IMR-90 (cell line): ENCODE results near the gene CCDC88C. TPM values are rescaled to one million over a fixed set of nuclear protein-coding genes. Genes with fewer than 3 reads are reported as not detected.

Experiments used
- ATAC-seq: fragments of 200-7000 bp; cut with Tn5 transposase; 2 replicates; pipeline ENCODE4 v1.9.1; 2020; ENCODE audit warnings: low read depth, mild to moderate bottlenecking, moderate library complexity
- BruUV-seq: library from RNA; stranded (reverse); fragments of 400-500 nt; replicated peaks from 2 replicates; lab custom pipeline; 2021; lab: Mats Ljungman, UMichigan
- CTCF ChIA-PET: fragments of 300-600 bp; formaldehyde crosslinking; extraction: SDS; loops from one replicate; lab custom pipeline; 2021; ENCODE audit warnings: antibody characterized with exemption; lab: Yijun Ruan, JAX
- POLR2A ChIA-PET: fragments of 300-600 bp; sonication (Branson Sonifier 250); formaldehyde crosslinking; loops from one replicate; lab custom pipeline; 2022; ENCODE audit warnings: antibody characterized with exemption; ENCODE audit not compliant: unreplicated experiment; lab: Charles Lee
- DNase-seq: peaks from one replicate; pipeline ENCODE4 v3.0.0; 2013
- H2AFZ ChIP-seq: replicated peaks from 2 replicates; pipeline ENCODE3; 2013; ENCODE audit warnings: low read length, mild to moderate bottlenecking; ENCODE audit not compliant: poor library complexity
- H2AK5ac ChIP-seq: 2 replicates; pipeline ENCODE4 v1.6.1; 2013; ENCODE audit warnings: low read depth, low read length, inconsistent platforms
- H2AK9ac ChIP-seq: replicated peaks from 2 replicates; pipeline ENCODE3; 2013; ENCODE audit warnings: mild to moderate bottlenecking, low read depth, low read length, moderate library complexity; ENCODE audit not compliant: poor library complexity
- H2BK120ac ChIP-seq: 2 replicates; pipeline ENCODE4 v1.6.1; 2013; ENCODE audit warnings: low read depth, low read length, inconsistent platforms
- H2BK15ac ChIP-seq: 3 replicates; pipeline ENCODE4 v1.6.1; 2013; ENCODE audit warnings: low read depth, low read length, inconsistent platforms
- H2BK20ac ChIP-seq: 2 replicates; pipeline ENCODE4 v1.6.1; 2013; ENCODE audit warnings: low read depth, mild to moderate bottlenecking, inconsistent platforms, low read length, moderate library complexity
- H2BK5ac ChIP-seq: 2 replicates; pipeline ENCODE4 v1.6.1; 2013; ENCODE audit warnings: mild to moderate bottlenecking, low read depth, low read length, inconsistent platforms; ENCODE audit not compliant: poor library complexity, severe bottlenecking
- H3K14ac ChIP-seq: replicated peaks from 2 replicates; pipeline ENCODE4 v1.6.1; 2013; ENCODE audit warnings: low read depth, low read length, inconsistent platforms
- H3K18ac ChIP-seq: 2 replicates; pipeline ENCODE4 v1.6.1; 2013; ENCODE audit warnings: low read depth, low read length, control low read depth
- H3K23ac ChIP-seq: 2 replicates; pipeline ENCODE4 v1.6.1; 2013; ENCODE audit warnings: low read depth, low read length, inconsistent platforms
- H3K27ac ChIP-seq: 2 replicates; pipeline ENCODE4 v1.5.1; 2013; ENCODE audit warnings: mild to moderate bottlenecking, control low read depth, low read length; ENCODE audit not compliant: insufficient read depth
- H3K27me3 ChIP-seq: 2 replicates; pipeline ENCODE4 v1.6.1; 2013; ENCODE audit warnings: low read length; ENCODE audit not compliant: control insufficient read depth, insufficient read depth
- H3K36me3 ChIP-seq: 2 replicates; pipeline ENCODE4 v1.6.1; 2013; ENCODE audit warnings: low read length, mixed read lengths; ENCODE audit not compliant: control insufficient read depth, insufficient read depth
- H3K4ac ChIP-seq: 2 replicates; pipeline ENCODE4 v1.6.1; 2013; ENCODE audit warnings: low read depth, low read length, inconsistent platforms
- H3K4me1 ChIP-seq: 2 replicates; pipeline ENCODE4 v1.6.1; 2013; ENCODE audit warnings: low read length, mixed read lengths; ENCODE audit not compliant: control insufficient read depth, insufficient read depth
- H3K4me2 ChIP-seq: 2 replicates; pipeline ENCODE4 v1.6.1; 2013; ENCODE audit warnings: low read depth, mild to moderate bottlenecking, control low read depth, low read length, moderate library complexity
- H3K4me3 ChIP-seq: 2 replicates; pipeline ENCODE4 v1.5.1; 2013; ENCODE audit warnings: low read depth, mild to moderate bottlenecking, control low read depth, low read length, moderate library complexity; ENCODE audit not compliant: insufficient read depth
- H3K56ac ChIP-seq: 2 replicates; pipeline ENCODE4 v1.6.1; 2013; ENCODE audit warnings: low read length, inconsistent platforms; ENCODE audit not compliant: insufficient read depth; ENCODE audit errors: extremely low read depth
- H3K79me1 ChIP-seq, 2 experiments: 2 replicates each; pipeline ENCODE4 v1.6.1; 2013; ENCODE audit warnings: low read length in 2 of 2, inconsistent platforms in 1 of 2, low read depth in 1 of 2
- H3K9ac ChIP-seq: 2 replicates; pipeline ENCODE4 v1.6.1; 2013; ENCODE audit warnings: low read depth, low read length, control low read depth
- H3K9me1 ChIP-seq: 2 replicates; pipeline ENCODE4 v1.6.1; 2013; ENCODE audit warnings: low read length, inconsistent platforms; ENCODE audit not compliant: insufficient read depth
- H3K9me3 ChIP-seq: 2 replicates; pipeline ENCODE4 v1.6.1; 2013; ENCODE audit warnings: low read length; ENCODE audit not compliant: control insufficient read depth, insufficient read depth
- H4K20me1 ChIP-seq: 2 replicates; pipeline ENCODE4 v1.6.1; 2013; ENCODE audit warnings: low read length, inconsistent platforms; ENCODE audit not compliant: insufficient read depth
- H4K5ac ChIP-seq: 2 replicates; pipeline ENCODE4 v1.6.1; 2013; ENCODE audit warnings: mild to moderate bottlenecking, low read depth, low read length, control low read depth
- H4K8ac ChIP-seq, 2 experiments: 2 replicates each; pipeline ENCODE4 v1.6.1; 2013; ENCODE audit warnings: low read depth in 2 of 2, low read length in 2 of 2, control low read depth in 1 of 2, inconsistent platforms in 1 of 2
- H4K91ac ChIP-seq: 2 replicates; pipeline ENCODE4 v1.6.1; 2013; ENCODE audit warnings: low read depth, low read length, inconsistent platforms; ENCODE audit not compliant: insufficient read depth
- MAFK ChIP-seq: IDR thresholded peaks from 2 replicates; pipeline ENCODE4 v1.6.1; 2012; ENCODE audit warnings: low read depth, low read length, improper control_type of control experiment
- RFX5 ChIP-seq: IDR thresholded peaks from 2 replicates; pipeline ENCODE4 v1.8.0; 2012; ENCODE audit warnings: low read depth, mild to moderate bottlenecking, low read length, moderate library complexity
- SMC3 ChIP-seq: fragments of 150-350 bp; IDR thresholded peaks from 2 replicates; pipeline ENCODE4 v1.6.1; 2016; ENCODE audit warnings: low read depth, mild to moderate bottlenecking, antibody characterized with exemption, low read length, moderate library complexity
- WGBS, 2 experiments: methylation state at CpG; one replicate each; pipeline versions ENCODE4 v1.1.5 to v1.1.7; 2013; ENCODE audit warnings: missing lambda C conversion rate in 2 of 2; ENCODE audit not compliant: insufficient read length in 1 of 2; ENCODE audit errors: extremely low coverage in 2 of 2; 5-methylcytosine and 5-hydroxymethylcytosine counted together
- dilution Hi-C: fragments of 300-500 bp; cut with HindIII; formaldehyde crosslinking; loops from one replicate; pipeline ENCODE4 v1.14.3; 2018; ENCODE audit warnings: low sequenced_read_pairs; ENCODE audit not compliant: unreplicated experiment
- in situ Hi-C: fragments of 300-500 bp; cut with MboI; formaldehyde crosslinking; loops from 3 replicates; pipeline ENCODE4 v1.14.3; 2019; ENCODE audit warnings: low sequenced_read_pairs, inconsistent platforms, mixed read lengths
- intact Hi-C: fragments of 100-400 bp; cut with micrococcal nuclease; formaldehyde crosslinking; loops from 2 replicates; pipeline ENCODE4 v1.10.0; 2022
- polyA plus RNA-seq, 3 experiments: library from polyadenylated mRNA; depleted of rRNA; stranded (reverse); fragments of >200 nt; gene quantifications; 2 replicates each; pipeline ENCODE4 v1.2.3, GENCODE V29; 2012; ENCODE audit warnings: low replicate concordance in 1 of 3
- total RNA-seq: library from RNA; depleted of rRNA; stranded (reverse); fragments of >200 nt; gene quantifications from 2 replicates; pipeline ENCODE4 v1.2.3, GENCODE V29; 2012

The CCDC88C gene
- total and polyA plus RNA-seq, 2 of the 4 experiments (the other 2 are of a cell fraction) = 0.17 to 0.18 TPM

- no peak overlapping the region for H2AK9ac ChIP-seq
- H2BK15ac ChIP-seq = no peak overlapping the region
- no peaks in the 10 kb centered on the region for H3K27me3 ChIP-seq
- 0 out of 2 replicates have a peak overlapping the region, but pooled peaks have one; percentile 65 for H3K14ac ChIP-seq
- no peak overlapping the region for H3K27ac ChIP-seq
- WGBS, 2 experiments = no CpG with 5 or more reads among the region's 2 CpGs
- peak overlapping the region; percentile 17; the same call in 1 of the 2 replicates for H2AK5ac ChIP-seq
- H3K18ac ChIP-seq = no peak overlapping the region
- ChIA-PET CTCF (no interaction called here), POLR2A (no interaction called here)
- H4K20me1 ChIP-seq = no peaks in the 10 kb centered on the region
- H2AFZ ChIP-seq = no peak overlapping the region
- H3K56ac ChIP-seq = no peak overlapping the region
- peaks cover 21% of the 10 kb centered on the region for H3K9me1 ChIP-seq
- H4K8ac ChIP-seq = no peak overlapping the region
- H3K4ac ChIP-seq = 0 out of 2 replicates have a peak overlapping the region, but pooled peaks have one; percentile 16
- in situ Hi-C loops = no loop called here
- peak overlapping the region; percentile 44 for H2BK120ac ChIP-seq
- H3K4me2 ChIP-seq = no peak overlapping the region
- dilution Hi-C loops = no loop called here
- ATAC-seq (no peak), DNase-seq (no peak)
- intact Hi-C loops = no loop called here
- H3K4me3 ChIP-seq = no peak overlapping the region
- TF ChIP-seq RFX5 (no peak), SMC3 (no peak), MAFK (no peak)
- no peak overlapping the region for H4K5ac ChIP-seq
- peak overlapping the region; percentile 4; the same call in 1 of the 2 replicates for H4K91ac ChIP-seq
- peaks cover 2% of the 10 kb centered on the region; the same call in 1 of the 2 replicates for H3K9me3 ChIP-seq
- H3K23ac ChIP-seq = no peak overlapping the region
- no peak overlapping the region for H3K9ac ChIP-seq
- no TSS peak for BruUV-seq
- peak overlapping the region; percentile 23; the same call in 1 of the 2 replicates for H2BK20ac ChIP-seq
- peaks cover 0 to 4% of the 10 kb centered on the region in 2 experiments; a peak in 1 of 4 replicates for H3K79me1 ChIP-seq
- H3K4me1 ChIP-seq = peaks cover 7% of the 10 kb centered on the region
- H2BK5ac ChIP-seq = no peak overlapping the region
- no peaks in the 10 kb centered on the region for H3K36me3 ChIP-seq
Measured at GRCh38 chr14:91232052-91232451, 185.6 kb downstream of the CCDC88C start.
